ENCODE results near the gene IGSF11.

- TF ChIP-seq POLR2A (IDR thresholded peaks at IDR 0.05; ENCODE audit: low read depth, low read length) = no peak
- TF ChIP-seq POLR2AphosphoS5 (IDR thresholded peaks at IDR 0.05; ENCODE audit: low read depth, low read length) = no peak
These were observed 101.7 kb downstream of the IGSF11 start for GRCh38 chr3:118932822-118933558.
